WTC11 (cell line): ENCODE results near the gene NRXN3. TPM values are rescaled to one million over a fixed set of nuclear protein-coding genes. Genes with fewer than 3 reads are reported as not detected.

Experiments used
- ATAC-seq: fragments of 200-7000 bp; cut with Tn5 transposase; 2 replicates; pipeline ENCODE4 v1.10.0; 2021; ENCODE audit warnings: mild to moderate bottlenecking, moderate library complexity
- CTCF ChIA-PET: fragments of 300-600 bp; sonication (Branson Sonifier 250); formaldehyde crosslinking; loops from one replicate; lab custom pipeline; 2021; ENCODE audit warnings: antibody characterized with exemption; lab: Charles Lee
- POLR2A ChIA-PET: fragments of 350-600 bp; sonication (Branson Sonifier 250); formaldehyde crosslinking; loops from one replicate; lab custom pipeline; 2021; ENCODE audit warnings: antibody characterized with exemption; lab: Charles Lee
- DNase-seq: peaks from one replicate; pipeline ENCODE4 v3.0.0; 2021; ENCODE audit warnings: low spot score
- H3K27ac Mint-ChIP-seq: 2 replicates; pipeline ENCODE4 v1.8.0; 2021; ENCODE audit warnings: mixed read lengths
- H3K27me3 Mint-ChIP-seq: 2 replicates; pipeline ENCODE4 v1.8.0; 2021; ENCODE audit warnings: low read depth, mild to moderate bottlenecking, moderate library complexity, mixed read lengths
- H3K36me3 Mint-ChIP-seq: 2 replicates; pipeline ENCODE4 v1.8.0; 2021; ENCODE audit warnings: mixed read lengths
- H3K4me1 Mint-ChIP-seq: 2 replicates; pipeline ENCODE4 v1.8.0; 2022; ENCODE audit warnings: mixed read lengths
- H3K4me3 Mint-ChIP-seq: 2 replicates; pipeline ENCODE4 v1.8.0; 2021; ENCODE audit warnings: mild to moderate bottlenecking, moderate library complexity, mixed read lengths
- H3K9me3 Mint-ChIP-seq: 2 replicates; pipeline ENCODE4 v1.8.0; 2021; ENCODE audit warnings: mixed read lengths
- AFF4 ChIP-seq: sonication (generic); formaldehyde crosslinking; IDR thresholded peaks from 2 replicates; pipeline ENCODE4 v1.8.1; 2023; ENCODE audit warnings: mild to moderate bottlenecking, missing genetic modification reagents, borderline replicate concordance
- CDX4 ChIP-seq: fragments of 250-450 bp; sonication (Bioruptor Pico); IDR thresholded peaks from 2 replicates; pipeline ENCODE4 v1.9.0; 2021; ENCODE audit warnings: moderate library complexity, mild to moderate bottlenecking, inconsistent platforms, borderline replicate concordance
- E2F5 ChIP-seq: sonication (generic); formaldehyde crosslinking; IDR thresholded peaks from 2 replicates; pipeline ENCODE4 v1.8.1; 2022; ENCODE audit warnings: mild to moderate bottlenecking, moderate library complexity, missing genetic modification reagents
- ELF4 ChIP-seq: sonication (generic); formaldehyde crosslinking; IDR thresholded peaks from 2 replicates; pipeline ENCODE4 v1.8.1; 2022; ENCODE audit warnings: low read depth, mild to moderate bottlenecking, moderate library complexity, missing genetic modification reagents
- EMX1 ChIP-seq: fragments of 250-450 bp; sonication (Bioruptor Pico); IDR thresholded peaks from 2 replicates; pipeline ENCODE4 v1.8.0; 2021; ENCODE audit warnings: mild to moderate bottlenecking
- GTF2I ChIP-seq: fragments of 250-450 bp; sonication (Bioruptor Pico); conservative IDR thresholded peaks from 2 replicates; pipeline ENCODE4 v1.4.0; 2021; ENCODE audit warnings: mild to moderate bottlenecking
- NFATC4 ChIP-seq: fragments of 250-450 bp; sonication (Bioruptor Pico); IDR thresholded peaks from 2 replicates; pipeline ENCODE4 v1.9.0; 2021; ENCODE audit warnings: mild to moderate bottlenecking
- ZNF263 ChIP-seq: sonication (generic); formaldehyde crosslinking; IDR thresholded peaks from 2 replicates; pipeline ENCODE4 v1.8.1; 2022; ENCODE audit warnings: low read depth, mild to moderate bottlenecking, moderate library complexity, missing genetic modification reagents
- ZSCAN18 ChIP-seq: fragments of 250-450 bp; sonication (Bioruptor Pico); IDR thresholded peaks from 2 replicates; pipeline ENCODE4 v2.1.2; 2022; ENCODE audit warnings: mild to moderate bottlenecking, moderate library complexity
- total RNA-seq: library from RNA; stranded (reverse); gene quantifications from 3 replicates; pipeline ENCODE4 v1.2.3, GENCODE V29; 2021
- TF ChIP-seq, protein P1 (sequence below): sonication (generic); formaldehyde crosslinking; IDR thresholded peaks from 2 replicates; pipeline ENCODE4 v1.8.0; 2022; ENCODE audit warnings: missing genetic modification reagents
- TF ChIP-seq, protein P2 (sequence below): sonication (generic); formaldehyde crosslinking; IDR thresholded peaks from 2 replicates; pipeline ENCODE4 v1.8.0; 2022; ENCODE audit warnings: mild to moderate bottlenecking, missing genetic modification reagents
- TF ChIP-seq, protein P3 (sequence below): sonication (generic); formaldehyde crosslinking; IDR thresholded peaks from 2 replicates; pipeline ENCODE4 v1.8.0; 2022; ENCODE audit warnings: mild to moderate bottlenecking, missing genetic modification reagents

The NRXN3 gene
- total RNA-seq, 1 experiment from 2014 or later: 3.0 TPM

DNA sequence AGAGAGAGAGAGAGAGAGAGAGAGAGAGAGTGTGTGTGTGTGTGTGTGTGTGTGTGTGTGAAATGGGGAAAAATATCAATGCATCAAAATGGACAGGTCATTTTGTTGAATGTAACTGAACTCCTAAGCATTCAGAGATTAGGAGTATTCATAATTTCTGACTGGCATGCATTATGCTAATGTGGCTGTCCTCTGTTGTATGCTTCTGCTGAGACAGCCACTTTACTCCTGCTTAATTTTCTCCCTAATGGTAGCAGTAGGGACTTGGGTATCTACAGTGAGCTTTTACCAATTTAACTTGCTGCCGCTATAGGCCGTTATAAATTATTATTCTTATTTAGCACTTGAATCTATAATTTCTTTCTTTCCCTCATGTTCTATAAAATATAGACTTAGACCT is 924.8 kb downstream of the NRXN3 start (continued):
- TF ChIP-seq AFF4 (CRISPR knock-in tag) (no peak), ZSCAN18 (no peak), EMX1 (CRISPR knock-in tag) (no peak), CDX4 (CRISPR knock-in tag) (no peak)

DNA sequence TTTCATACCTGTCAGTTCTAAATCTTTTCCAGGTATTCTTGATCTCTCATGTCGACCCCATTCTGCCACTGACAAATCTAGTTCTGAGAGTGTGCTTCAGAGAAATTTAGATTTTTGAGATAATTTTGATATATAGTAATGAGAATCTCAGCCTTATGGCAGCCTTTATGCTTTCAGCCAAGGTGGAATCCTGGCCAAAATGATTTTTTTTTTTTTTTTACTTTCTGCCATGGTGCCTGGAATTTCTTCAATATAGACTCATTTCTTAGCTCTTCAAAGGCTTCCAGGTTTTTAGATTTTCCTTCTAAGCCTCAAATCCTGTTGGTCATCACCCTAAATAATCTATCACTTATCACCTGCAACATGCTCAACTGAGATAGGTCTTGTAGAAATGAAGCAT is 926.6 kb downstream of the NRXN3 start:
- POLR2A ChIA-PET: interaction anchor here (0.6 kb wide), 1 partner anchor 77 kb away, joined by 4 read pairs; no protein-coding TSS in a partner anchor

More for the DNA sequence above, 926.6 kb downstream of the NRXN3 start:
- Mint-ChIP-seq H3K36me3 (no peaks in the 10 kb centered on the region), H3K27ac (no peak overlapping the region), H3K27me3 (peaks cover 46% of the 10 kb centered on the region), H3K4me1 (peaks cover 5% of the 10 kb centered on the region), H3K4me3 (no peak overlapping the region), H3K9me3 (peaks cover 18% of the 10 kb centered on the region)
- DNase-seq (no peak), ATAC-seq (no peak)
- TF ChIP-seq, protein P1, sequence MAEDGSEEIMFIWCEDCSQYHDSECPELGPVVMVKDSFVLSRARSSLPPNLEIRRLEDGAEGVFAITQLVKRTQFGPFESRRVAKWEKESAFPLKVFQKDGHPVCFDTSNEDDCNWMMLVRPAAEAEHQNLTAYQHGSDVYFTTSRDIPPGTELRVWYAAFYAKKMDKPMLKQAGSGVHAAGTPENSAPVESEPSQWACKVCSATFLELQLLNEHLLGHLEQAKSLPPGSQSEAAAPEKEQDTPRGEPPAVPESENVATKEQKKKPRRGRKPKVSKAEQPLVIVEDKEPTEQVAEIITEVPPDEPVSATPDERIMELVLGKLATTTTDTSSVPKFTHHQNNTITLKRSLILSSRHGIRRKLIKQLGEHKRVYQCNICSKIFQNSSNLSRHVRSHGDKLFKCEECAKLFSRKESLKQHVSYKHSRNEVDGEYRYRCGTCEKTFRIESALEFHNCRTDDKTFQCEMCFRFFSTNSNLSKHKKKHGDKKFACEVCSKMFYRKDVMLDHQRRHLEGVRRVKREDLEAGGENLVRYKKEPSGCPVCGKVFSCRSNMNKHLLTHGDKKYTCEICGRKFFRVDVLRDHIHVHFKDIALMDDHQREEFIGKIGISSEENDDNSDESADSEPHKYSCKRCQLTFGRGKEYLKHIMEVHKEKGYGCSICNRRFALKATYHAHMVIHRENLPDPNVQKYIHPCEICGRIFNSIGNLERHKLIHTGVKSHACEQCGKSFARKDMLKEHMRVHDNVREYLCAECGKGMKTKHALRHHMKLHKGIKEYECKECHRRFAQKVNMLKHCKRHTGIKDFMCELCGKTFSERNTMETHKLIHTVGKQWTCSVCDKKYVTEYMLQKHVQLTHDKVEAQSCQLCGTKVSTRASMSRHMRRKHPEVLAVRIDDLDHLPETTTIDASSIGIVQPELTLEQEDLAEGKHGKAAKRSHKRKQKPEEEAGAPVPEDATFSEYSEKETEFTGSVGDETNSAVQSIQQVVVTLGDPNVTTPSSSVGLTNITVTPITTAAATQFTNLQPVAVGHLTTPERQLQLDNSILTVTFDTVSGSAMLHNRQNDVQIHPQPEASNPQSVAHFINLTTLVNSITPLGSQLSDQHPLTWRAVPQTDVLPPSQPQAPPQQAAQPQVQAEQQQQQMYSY (CRISPR knock-in tag): no peak
- TF ChIP-seq ELF4 (no peak), GTF2I (CRISPR knock-in tag) (no peak), NFATC4 (CRISPR knock-in tag) (no peak), E2F5 (CRISPR knock-in tag) (no peak), ZNF263 (no peak)
- TF ChIP-seq, protein P2, sequence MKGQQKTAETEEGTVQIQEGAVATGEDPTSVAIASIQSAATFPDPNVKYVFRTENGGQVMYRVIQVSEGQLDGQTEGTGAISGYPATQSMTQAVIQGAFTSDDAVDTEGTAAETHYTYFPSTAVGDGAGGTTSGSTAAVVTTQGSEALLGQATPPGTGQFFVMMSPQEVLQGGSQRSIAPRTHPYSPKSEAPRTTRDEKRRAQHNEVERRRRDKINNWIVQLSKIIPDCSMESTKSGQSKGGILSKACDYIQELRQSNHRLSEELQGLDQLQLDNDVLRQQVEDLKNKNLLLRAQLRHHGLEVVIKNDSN (CRISPR knock-in tag): no peak
- TF ChIP-seq, protein P3, sequence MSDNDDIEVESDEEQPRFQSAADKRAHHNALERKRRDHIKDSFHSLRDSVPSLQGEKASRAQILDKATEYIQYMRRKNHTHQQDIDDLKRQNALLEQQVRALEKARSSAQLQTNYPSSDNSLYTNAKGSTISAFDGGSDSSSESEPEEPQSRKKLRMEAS (CRISPR knock-in tag): no peak
- CTCF ChIA-PET: interaction anchor here (0.6 kb wide), 1 partner anchor 534 kb away, joined by 5 read pairs; no protein-coding TSS in a partner anchor
